NT2/D1 (cell line): ENCODE results near the gene PRODH2.

Experiments used
- SUZ12 ChIP-seq: IDR thresholded peaks from 2 replicates; pipeline ENCODE4 v1.6.1; 2011; ENCODE audit not compliant: insufficient read length, insufficient read depth; ENCODE audit errors: extremely low read depth
- YY1 ChIP-seq: IDR thresholded peaks from 2 replicates; pipeline ENCODE4 v1.6.1; 2011; ENCODE audit not compliant: insufficient read length, insufficient read depth
- ZNF274 ChIP-seq: IDR thresholded peaks from 2 replicates; pipeline ENCODE4 v1.6.1; 2011; ENCODE audit warnings: mild to moderate bottlenecking, low read depth, low read length

GRCh38 chr19:35860818-35861639, 48.4 kb upstream of the PRODH2 start:
- TF ChIP-seq SUZ12: no peak
- TF ChIP-seq ZNF274: no peak
- TF ChIP-seq YY1: no peak
